AG09309 (cell line): ENCODE data around the gene TSPAN15.

ENCODE experiments used
- DNase-seq: peaks from one replicate; pipeline ENCODE4 v3.0.0-alpha.2; 2010; ENCODE audit warnings: low read depth
- H3K4me3 ChIP-seq: 2 replicates; pipeline ENCODE4 v1.5.1; 2011; ENCODE audit warnings: mild to moderate bottlenecking, low read depth, low read length, moderate library complexity; ENCODE audit not compliant: control insufficient read depth
- TF ChIP-seq, protein P1 (sequence below): IDR thresholded peaks from 2 replicates; pipeline ENCODE4 v1.5.1; 2011; ENCODE audit warnings: mild to moderate bottlenecking, low read depth, low read length, inconsistent platforms; ENCODE audit not compliant: insufficient read depth, control insufficient read depth; ENCODE audit errors: missing control alignments

TSPAN15 gene

DNA sequence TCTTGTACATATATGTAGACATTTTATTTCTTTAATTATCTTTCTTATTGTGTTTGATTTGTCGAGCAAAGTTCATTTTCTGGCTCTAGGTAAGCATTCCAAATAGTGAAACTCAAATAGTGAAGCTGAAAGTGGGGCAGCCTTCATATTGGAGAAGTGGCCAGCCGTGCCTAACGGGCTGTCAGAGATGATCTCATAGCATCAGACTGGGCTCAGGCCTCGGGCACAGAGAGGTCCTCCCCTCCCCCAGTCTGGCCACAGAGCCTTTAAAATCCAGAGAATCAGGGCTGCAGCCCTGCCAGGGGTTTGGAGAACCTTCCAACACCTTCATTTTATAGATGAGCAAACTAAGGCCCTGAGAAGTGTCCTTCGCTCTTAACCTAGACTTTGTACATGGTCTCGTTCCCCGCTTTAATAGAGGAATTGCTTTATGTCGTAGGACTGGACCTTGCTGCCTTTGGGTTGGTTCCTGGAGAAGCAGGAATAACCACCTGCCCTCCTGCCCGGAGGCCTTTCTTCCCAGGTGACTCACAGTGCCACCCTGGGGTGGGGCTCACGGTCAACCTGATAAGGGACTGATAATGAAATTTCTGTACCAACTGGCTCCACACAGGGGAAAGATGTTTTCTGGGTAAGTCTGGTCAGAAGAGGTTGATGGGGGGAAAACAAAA is 7.3 kb downstream of the TSPAN15 start:
- TF ChIP-seq, protein P1, sequence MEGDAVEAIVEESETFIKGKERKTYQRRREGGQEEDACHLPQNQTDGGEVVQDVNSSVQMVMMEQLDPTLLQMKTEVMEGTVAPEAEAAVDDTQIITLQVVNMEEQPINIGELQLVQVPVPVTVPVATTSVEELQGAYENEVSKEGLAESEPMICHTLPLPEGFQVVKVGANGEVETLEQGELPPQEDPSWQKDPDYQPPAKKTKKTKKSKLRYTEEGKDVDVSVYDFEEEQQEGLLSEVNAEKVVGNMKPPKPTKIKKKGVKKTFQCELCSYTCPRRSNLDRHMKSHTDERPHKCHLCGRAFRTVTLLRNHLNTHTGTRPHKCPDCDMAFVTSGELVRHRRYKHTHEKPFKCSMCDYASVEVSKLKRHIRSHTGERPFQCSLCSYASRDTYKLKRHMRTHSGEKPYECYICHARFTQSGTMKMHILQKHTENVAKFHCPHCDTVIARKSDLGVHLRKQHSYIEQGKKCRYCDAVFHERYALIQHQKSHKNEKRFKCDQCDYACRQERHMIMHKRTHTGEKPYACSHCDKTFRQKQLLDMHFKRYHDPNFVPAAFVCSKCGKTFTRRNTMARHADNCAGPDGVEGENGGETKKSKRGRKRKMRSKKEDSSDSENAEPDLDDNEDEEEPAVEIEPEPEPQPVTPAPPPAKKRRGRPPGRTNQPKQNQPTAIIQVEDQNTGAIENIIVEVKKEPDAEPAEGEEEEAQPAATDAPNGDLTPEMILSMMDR, result no peak
- no peak for DNase-seq
- H3K4me3 ChIP-seq, result no peak overlapping the region

DNA sequence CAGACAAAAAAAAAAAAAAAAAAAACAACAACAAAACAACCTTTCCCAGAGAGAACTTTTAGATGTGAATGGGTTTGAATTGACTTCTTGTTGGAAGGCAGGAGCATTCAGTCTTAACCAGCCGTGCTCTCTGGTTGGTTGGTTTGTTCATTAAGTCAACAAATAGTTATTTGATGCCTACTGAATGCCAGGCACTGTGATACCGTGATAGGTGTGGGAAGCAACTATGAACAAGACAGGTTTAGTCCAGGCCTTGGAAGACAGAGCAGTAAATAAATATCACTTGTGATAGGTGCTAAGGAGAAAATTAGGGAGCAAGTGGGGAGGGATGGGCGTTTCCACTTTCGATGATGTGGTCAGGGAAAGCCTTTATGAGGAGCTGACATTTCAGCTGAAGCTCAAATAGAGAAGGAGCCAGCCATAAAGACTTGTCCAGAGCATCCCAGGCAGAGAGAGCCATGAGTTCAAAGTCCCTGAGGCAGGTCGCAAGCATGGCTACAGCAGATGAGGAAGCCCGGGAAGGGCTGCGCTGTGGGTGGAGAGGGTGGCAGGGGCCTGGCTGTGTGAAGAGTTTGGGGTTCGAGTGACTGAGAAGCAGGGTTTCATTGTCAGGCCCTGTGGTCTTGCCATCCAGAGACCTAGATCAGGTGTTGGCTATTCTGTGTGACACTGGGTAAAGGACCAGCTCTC is 8.0 kb downstream of the TSPAN15 start:
- no peak for DNase-seq
- no peak overlapping the region for H3K4me3 ChIP-seq
- TF ChIP-seq, protein P1, result no peak

DNA sequence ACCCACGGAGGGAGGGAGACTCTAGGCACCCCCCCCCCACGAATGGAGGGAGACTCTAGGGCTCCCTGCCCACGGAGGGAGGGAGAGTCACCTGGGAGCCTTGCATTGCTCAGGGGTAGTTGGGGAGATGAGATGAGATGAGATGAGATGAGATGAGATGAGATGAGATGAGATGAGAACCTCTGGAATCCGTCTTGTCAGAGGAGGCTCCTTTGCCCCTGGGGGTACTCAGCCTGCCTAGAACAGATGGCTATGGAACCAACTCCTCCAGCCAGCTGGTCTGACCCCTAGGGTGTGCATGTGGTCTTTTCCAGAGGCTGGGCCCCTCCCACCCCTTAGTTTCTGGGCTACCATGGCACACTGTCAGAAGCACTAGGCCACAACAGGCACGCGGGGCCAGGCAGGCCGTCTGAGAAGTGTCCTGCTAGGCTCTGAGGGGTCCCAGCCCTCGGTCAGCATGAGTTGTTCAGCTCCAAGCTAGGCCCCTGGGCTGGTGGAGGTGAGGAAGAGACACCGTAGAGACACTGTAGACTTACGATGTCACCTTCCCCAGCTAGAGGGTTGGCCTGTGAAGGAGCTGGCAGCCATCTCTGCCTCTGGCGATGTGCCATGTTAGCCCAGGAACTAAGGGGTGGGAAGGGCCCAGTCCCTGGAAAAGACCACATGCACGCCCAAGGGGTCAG is 8.8 kb downstream of the TSPAN15 start:
- DNase-seq, result no peak
- TF ChIP-seq, protein P1, result no peak
- H3K4me3 ChIP-seq, result no peak overlapping the region

DNA sequence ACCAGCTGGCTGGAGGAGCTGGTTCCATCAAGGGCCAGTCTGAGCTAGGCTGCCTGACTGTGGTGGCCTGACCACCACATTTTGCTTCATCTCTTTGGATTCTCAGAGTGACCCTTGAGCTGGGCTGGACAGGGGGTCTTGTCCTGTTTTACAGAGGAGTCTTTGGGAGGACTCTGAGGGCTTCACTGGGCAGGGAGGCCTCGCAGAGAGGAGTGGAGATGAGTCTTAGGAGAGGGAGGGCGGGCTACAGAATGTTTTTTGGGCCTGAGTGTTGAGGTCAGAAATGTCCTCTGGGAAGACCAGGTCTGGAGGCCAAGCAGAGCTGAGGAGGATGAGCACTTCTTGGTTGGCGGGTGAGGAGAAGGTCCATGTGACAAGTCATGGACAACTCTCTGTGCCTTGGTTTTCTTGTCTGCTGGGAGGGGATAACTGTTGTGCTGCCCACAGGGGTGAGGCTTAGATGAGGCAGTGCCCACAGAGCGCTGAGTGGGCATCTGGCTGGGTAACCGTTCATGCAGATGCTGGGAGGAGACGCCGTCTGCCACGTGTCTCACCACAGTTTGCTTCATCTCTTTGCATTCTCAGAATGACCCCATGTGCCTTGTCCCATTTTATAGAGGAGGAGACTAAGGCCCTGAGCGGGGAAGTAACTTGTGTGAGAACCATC is 9.4 kb downstream of the TSPAN15 start:
- no peak overlapping the region for H3K4me3 ChIP-seq
- TF ChIP-seq, protein P1, result no peak
- DNase-seq, result no peak

DNA sequence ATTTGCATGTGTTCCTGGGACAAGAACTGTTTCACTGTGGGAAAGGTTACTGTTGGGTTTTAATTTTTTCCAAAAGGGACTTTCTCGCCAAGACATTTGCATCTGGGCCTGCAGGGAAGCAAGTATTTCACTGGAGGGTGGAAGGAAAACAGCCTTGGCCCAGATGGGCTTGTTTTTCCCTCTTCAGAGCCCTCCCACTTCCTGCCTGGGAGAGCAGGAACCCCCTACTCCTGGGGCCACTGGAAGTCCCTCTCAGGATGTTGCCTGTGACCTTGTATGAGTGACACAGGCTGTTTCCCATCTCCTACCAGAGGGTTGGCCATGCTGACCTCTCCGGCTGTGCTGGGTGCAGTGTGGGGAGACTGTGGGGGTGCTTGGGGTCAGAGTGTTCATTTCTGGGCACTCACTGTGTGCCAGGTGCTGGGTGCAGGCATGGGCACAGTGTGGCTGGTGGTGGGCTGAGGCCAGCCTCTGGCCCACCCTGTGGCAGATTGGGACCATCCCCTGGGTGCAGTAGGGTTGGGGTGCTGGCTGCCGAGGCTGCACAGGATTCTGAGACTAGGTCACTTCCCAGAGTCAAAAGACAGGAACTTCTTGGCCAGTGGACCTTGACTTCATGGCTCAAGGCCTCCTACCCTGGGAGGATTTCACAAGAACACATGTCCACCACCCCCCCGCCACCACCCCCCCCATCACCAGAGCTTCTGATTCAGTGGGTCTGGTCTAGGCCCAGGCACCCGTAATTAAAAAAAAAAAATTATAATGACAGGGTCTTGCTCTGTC is 10.2 kb downstream of the TSPAN15 start:
- DNase-seq, result no peak
- TF ChIP-seq, protein P1, result no peak
- no peak overlapping the region for H3K4me3 ChIP-seq

DNA sequence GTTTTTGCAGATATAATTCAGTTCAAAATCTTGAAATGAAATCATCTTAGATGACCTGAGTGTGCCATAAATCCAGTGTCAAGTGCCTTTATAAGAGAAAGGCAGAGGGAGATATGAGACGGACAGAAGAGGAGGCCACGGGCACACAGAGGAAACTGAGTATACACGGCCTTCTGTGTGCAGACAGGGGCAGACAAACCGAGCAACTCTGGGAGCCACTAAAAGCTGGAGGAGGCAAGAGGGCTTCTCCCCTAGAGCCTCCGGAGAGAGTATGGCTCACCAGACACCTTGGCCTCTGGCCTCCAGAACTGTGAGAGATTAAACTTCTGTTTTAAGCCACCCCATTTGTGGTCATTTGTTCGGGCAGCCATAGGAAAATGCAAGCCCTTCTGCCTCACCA is 12.6 kb downstream of the TSPAN15 start:
- DNase-seq, result no peak
- H3K4me3 ChIP-seq, result no peak overlapping the region
- TF ChIP-seq, protein P1, result no peak
